Measurements from ENCODE around the gene BCL2L15. TPM values are rescaled to one million over a fixed set of nuclear protein-coding genes. Genes with fewer than 3 reads are reported as not detected.

Gene BCL2L15
- total RNA-seq, 1 experiment from 2014 or later = 0.09 TPM

DNA sequence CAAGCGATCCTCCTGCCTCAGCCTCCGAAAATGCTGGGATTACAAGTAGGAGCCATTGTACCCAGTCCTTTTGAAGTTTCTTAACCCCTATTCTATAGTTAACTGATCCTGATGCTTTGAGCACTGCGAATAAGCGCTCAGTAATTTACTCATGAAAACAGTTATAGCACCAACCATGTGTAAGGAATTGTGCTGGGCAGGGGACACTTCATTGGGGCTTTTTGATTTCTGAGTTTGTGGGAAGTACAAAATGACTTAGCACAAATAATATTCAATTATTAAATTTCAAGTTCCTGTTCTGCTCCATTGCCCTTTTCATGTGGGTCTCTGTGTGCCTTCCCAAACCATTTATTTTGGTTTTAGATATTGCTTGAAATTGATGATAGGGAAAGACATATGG lies 35.6 kb upstream of the BCL2L15 start:
- no peak for DNase-seq
- Mint-ChIP-seq H3K4me3 (ENCODE audit: unreplicated experiment) (no peak overlapping the region), H3K4me1 (ENCODE audit: low read depth, unreplicated experiment) (peaks cover 7% of the 10 kb centered on the region), H3K27ac (ENCODE audit: unreplicated experiment) (no peak overlapping the region), H3K27me3 (ENCODE audit: insufficient read depth, unreplicated experiment) (no peaks in the 10 kb centered on the region), H3K9me3 (ENCODE audit: unreplicated experiment) (no peaks in the 10 kb centered on the region), H3K36me3 (ENCODE audit: insufficient read depth, unreplicated experiment) (no peaks in the 10 kb centered on the region)
- no peak for TF ChIP-seq CTCF (IDR thresholded peaks at IDR 0.05; ENCODE audit: insufficient read depth in 1 of 2, low read depth in 1 of 2, low read length in 1 of 2, severe bottlenecking in 1 of 2, unreplicated experiment in 1 of 2)
- Histone ChIP-seq H3K9me3 (no peaks in the 10 kb centered on the region), H3K36me3 (ENCODE audit: control insufficient read depth, insufficient read depth, low read length) (no peaks in the 10 kb centered on the region), H3K4me1 (no peaks in the 10 kb centered on the region), H3K27me3 (replicated peaks; ENCODE audit: control insufficient read depth, insufficient read depth, low read length) (no peaks in the 10 kb centered on the region), H3K4me3 (ENCODE audit: low read depth, low read length) (no peak overlapping the region)
- POLR2A ChIA-PET = no interaction called here
- CTCF ChIA-PET = no interaction called here
- intact Hi-C loops (cut with micrococcal nuclease; ENCODE audit: unreplicated experiment) = no loop called here
- no TSS peak for BruUV-seq (replicated peaks)

GRCh38 chr1:113918243-113918642 lies 30.9 kb upstream of the BCL2L15 start:
- H3K4me3 ChIP-seq (ENCODE audit: low read depth, low read length) = no peak overlapping the region
- H3K9me3 ChIP-seq = no peaks in the 10 kb centered on the region
- no peaks in the 10 kb centered on the region for H3K36me3 ChIP-seq (ENCODE audit: control insufficient read depth, insufficient read depth, low read length)
- no peaks in the 10 kb centered on the region for H3K9me3 Mint-ChIP-seq (ENCODE audit: unreplicated experiment)
- intact Hi-C loops (cut with micrococcal nuclease; ENCODE audit: unreplicated experiment) = no loop called here
- H3K4me3 Mint-ChIP-seq (ENCODE audit: unreplicated experiment) = no peak overlapping the region
- no peak for DNase-seq
- H3K4me1 ChIP-seq = no peaks in the 10 kb centered on the region
- no peak for TF ChIP-seq CTCF (IDR thresholded peaks at IDR 0.05; ENCODE audit: insufficient read depth in 1 of 2, low read depth in 1 of 2, low read length in 1 of 2, severe bottlenecking in 1 of 2, unreplicated experiment in 1 of 2)
- CTCF ChIA-PET = no interaction called here
- POLR2A ChIA-PET = no interaction called here
- no TSS peak for BruUV-seq (replicated peaks)
- no peaks in the 10 kb centered on the region for H3K27me3 Mint-ChIP-seq (ENCODE audit: insufficient read depth, unreplicated experiment)
- no peaks in the 10 kb centered on the region for H3K4me1 Mint-ChIP-seq (ENCODE audit: low read depth, unreplicated experiment)
- H3K27me3 ChIP-seq (replicated peaks; ENCODE audit: control insufficient read depth, insufficient read depth, low read length) = no peaks in the 10 kb centered on the region
- no peak overlapping the region for H3K27ac Mint-ChIP-seq (ENCODE audit: unreplicated experiment)
- H3K36me3 Mint-ChIP-seq (ENCODE audit: insufficient read depth, unreplicated experiment) = no peaks in the 10 kb centered on the region

DNA sequence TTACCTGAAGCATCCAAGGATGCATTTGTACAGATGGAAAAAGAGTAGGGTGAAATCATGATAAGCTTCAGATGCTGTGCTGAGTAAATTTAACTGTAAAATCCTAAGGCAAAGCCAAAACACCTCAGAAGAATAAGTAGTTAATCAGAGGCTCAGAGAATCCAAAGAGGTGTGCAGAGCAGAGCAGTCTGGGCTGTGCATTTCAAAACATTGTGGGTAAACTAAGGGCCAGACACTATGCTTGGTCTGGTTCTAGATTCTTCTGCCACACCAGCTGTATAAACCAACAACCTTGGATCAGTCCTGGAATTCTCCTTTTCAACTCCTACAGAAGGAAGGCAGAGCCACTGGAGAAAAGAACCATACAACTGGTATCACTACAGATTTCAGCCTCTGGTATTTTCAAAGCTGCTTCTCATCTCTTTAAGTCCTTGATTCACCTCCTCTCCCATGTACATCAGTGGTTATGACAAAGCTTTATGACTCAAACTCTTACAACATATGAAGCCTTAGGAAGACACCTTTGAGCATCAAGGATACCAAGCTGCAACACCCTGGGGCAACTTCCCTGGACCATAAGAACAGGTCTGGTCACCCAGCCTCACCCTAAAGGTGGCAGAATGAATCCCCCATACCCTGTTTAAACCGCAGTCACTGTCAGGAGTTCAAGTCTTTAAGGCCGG lies 30.2 kb upstream of the BCL2L15 start:
- no peaks in the 10 kb centered on the region for H3K36me3 Mint-ChIP-seq (ENCODE audit: insufficient read depth, unreplicated experiment)
- H3K27ac Mint-ChIP-seq (ENCODE audit: unreplicated experiment) = no peak overlapping the region
- intact Hi-C loops (cut with micrococcal nuclease; ENCODE audit: unreplicated experiment) = no loop called here
- ChIA-PET CTCF (no interaction called here), POLR2A (no interaction called here)
- no peaks in the 10 kb centered on the region for H3K4me1 Mint-ChIP-seq (ENCODE audit: low read depth, unreplicated experiment)
- no peak for DNase-seq
- Histone ChIP-seq H3K27me3 (replicated peaks; ENCODE audit: control insufficient read depth, insufficient read depth, low read length) (no peaks in the 10 kb centered on the region), H3K36me3 (ENCODE audit: control insufficient read depth, insufficient read depth, low read length) (no peaks in the 10 kb centered on the region), H3K9me3 (no peaks in the 10 kb centered on the region), H3K4me3 (ENCODE audit: low read depth, low read length) (no peak overlapping the region), H3K4me1 (no peaks in the 10 kb centered on the region)
- no TSS peak for BruUV-seq (replicated peaks)
- no peaks in the 10 kb centered on the region for H3K27me3 Mint-ChIP-seq (ENCODE audit: insufficient read depth, unreplicated experiment)
- TF ChIP-seq CTCF (IDR thresholded peaks at IDR 0.05; ENCODE audit: insufficient read depth in 1 of 2, low read depth in 1 of 2, low read length in 1 of 2, severe bottlenecking in 1 of 2, unreplicated experiment in 1 of 2) = no peak
- no peak overlapping the region for H3K4me3 Mint-ChIP-seq (ENCODE audit: unreplicated experiment)
- no peaks in the 10 kb centered on the region for H3K9me3 Mint-ChIP-seq (ENCODE audit: unreplicated experiment)

Data from Caco-2 (cell line).